Middle frontal gyrus (tissue), 1 donor: Measurements from ENCODE around the gene OR10J1.

Experiments used
- DNase-seq: peaks from one replicate; pipeline ENCODE4 v3.0.0-alpha.2; 2015; ENCODE audit warnings: low spot score; ENCODE audit errors: extremely low spot score

Gene OR10J1

DNA sequence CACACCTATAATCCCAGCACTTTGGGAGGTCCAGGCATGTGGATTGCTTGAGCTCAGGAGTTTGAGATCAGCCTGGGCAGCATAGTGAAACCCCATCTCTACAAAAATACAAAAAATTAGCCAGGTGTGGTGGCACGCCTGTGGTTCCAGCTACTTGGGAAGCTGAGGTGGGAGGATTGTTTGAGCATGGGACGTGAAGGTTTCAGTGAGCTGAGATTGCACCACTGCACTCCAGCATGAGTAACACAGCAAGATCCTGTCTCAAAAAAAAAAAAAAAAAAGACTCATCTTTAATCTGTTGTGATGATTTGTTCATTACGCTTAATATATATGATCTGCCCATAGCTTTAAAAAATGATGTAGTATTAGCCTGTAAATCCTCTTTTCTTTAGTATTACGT lies 44.0 kb downstream of the OR10J1 start:
- no peak for DNase-seq
